Erythroblast (primary cell): ENCODE measurements around the gene ADM2.

ENCODE experiments used
- GATA1 ChIP-seq: IDR thresholded peaks from 2 replicates; pipeline ENCODE4 v1.6.1; 2011; ENCODE audit warnings: low read depth, mild to moderate bottlenecking, control low read depth, low read length, moderate library complexity
- POLR2A ChIP-seq: IDR thresholded peaks from 2 replicates; pipeline ENCODE4 v1.6.1; 2011; ENCODE audit warnings: mild to moderate bottlenecking, low read length

- TF ChIP-seq POLR2A (no peak), GATA1 (no peak)
Measured at GRCh38 chr22:50483106-50483505, 1.8 kb downstream of the ADM2 start.
